ENCODE measurements around the gene MAPKAPK2. TPM values are rescaled to one million over a fixed set of nuclear protein-coding genes. Genes with fewer than 3 reads are reported as not detected.

Gene MAPKAPK2
- total and polyA plus RNA-seq, 12 donors = 25.3 to 129 (median 85.0) TPM

- DNase-seq = peak in 1 of 7 donors; percentile 39
- Histone ChIP-seq H3K27ac (peak overlapping the region in 3 of 5 donors; percentile 22 to 78 (median 73)), H3K4me1 (replicated peaks in 1 of 2) (peaks cover 33 to 88% of the 10 kb centered on the region in 2 donors), H3K27me3 (no peaks in the 10 kb centered on the region), H3K9me3 (replicated peaks in 1 of 3) (no peaks in the 10 kb centered on the region), H3K4me3 (peak overlapping the region in 1 of 4 donors; percentile 10), H3K36me3 (replicated peaks in 1 of 2) (peaks cover 0 to 3% of the 10 kb centered on the region in 2 donors)
- WGBS, 4 donors = 27 to 40% (median 33%) methylated on average over 2 of the region's 2 CpGs
- TF ChIP-seq CTCF (IDR thresholded peaks at IDR 0.05) (no peak), POLR2A (IDR thresholded peaks at IDR 0.05) (no peak)
- intact Hi-C loops (cut with DNase I) = no loop called here
These were observed 15.8 kb downstream of the MAPKAPK2 start for GRCh38 chr1:206700445-206701036.

DNA sequence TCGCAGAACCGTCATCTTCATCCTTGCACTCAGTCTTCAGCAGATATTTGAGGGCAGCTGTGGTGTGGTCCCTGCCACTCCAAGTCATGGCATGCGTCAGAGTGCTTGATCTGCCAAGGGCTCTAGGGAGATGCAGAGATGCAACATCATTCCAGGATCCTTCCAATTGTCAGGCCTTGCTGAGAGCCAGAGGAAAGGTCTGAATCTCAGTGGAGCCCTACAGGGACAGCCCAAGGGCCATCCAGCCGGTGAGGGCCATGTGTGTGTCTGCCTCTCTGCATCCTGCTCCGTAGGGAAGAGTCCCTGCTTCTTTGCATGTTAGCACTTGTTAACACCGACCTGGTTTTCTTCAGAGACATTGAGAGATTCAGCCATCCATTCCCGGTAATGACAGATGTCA lies 17.6 kb downstream of the MAPKAPK2 start:
- H3K27ac ChIP-seq = no peak overlapping the region
- peaks cover 47 to 88% of the 10 kb centered on the region in 2 donors for H3K4me1 ChIP-seq (replicated peaks in 1 of 2)

DNA sequence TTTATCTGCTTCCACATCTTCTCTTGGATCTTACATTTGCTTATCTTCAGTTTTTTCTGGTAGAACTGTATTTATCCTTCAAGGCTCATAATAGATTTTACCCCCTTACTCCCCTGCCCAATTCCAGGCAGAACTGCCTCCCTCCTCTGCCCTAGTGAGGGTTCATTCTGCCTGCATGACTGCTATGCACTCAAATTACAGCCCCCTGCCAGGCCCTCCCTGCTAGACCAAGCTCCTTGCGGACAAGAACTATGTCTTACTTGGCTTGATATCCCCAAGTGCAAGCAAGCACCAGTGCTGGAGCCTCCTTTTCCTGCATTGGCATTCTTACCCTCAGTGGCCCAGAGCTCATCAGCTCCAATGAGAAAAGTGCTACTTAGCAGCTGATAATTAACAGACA lies 18.1 kb downstream of the MAPKAPK2 start:
- TF ChIP-seq POLR2A (IDR thresholded peaks at IDR 0.05) = no peak
- no peak for TF ChIP-seq CTCF (IDR thresholded peaks at IDR 0.05)
- Histone ChIP-seq H3K27me3 (no peaks in the 10 kb centered on the region), H3K27ac (no peak overlapping the region), H3K9me3 (replicated peaks in 1 of 3) (no peaks in the 10 kb centered on the region), H3K36me3 (replicated peaks in 1 of 2) (no peaks in the 10 kb centered on the region), H3K4me1 (replicated peaks in 1 of 2) (peaks cover 49 to 88% of the 10 kb centered on the region in 2 donors), H3K4me3 (no peak overlapping the region)
- intact Hi-C loops (cut with DNase I) = no loop called here
- peak in 1 of 7 donors; percentile 46 for DNase-seq
- 83 to 95% (median 94%) methylated on average over 1 of the region's 1 CpG for WGBS, 4 donors

More for the DNA sequence above, 17.6 kb downstream of the MAPKAPK2 start:
- no peak overlapping the region for H3K4me3 ChIP-seq
- peaks cover 0 to 3% of the 10 kb centered on the region in 2 donors for H3K36me3 ChIP-seq (replicated peaks in 1 of 2)
- DNase-seq = peak in 1 of 7 donors; percentile 43
- TF ChIP-seq CTCF (IDR thresholded peaks at IDR 0.05) (no peak), POLR2A (IDR thresholded peaks at IDR 0.05) (no peak)
- 81 to 87% (median 85%) methylated on average over 6 to 7 of the region's 7 CpGs for WGBS, 4 donors
- H3K9me3 ChIP-seq (replicated peaks in 1 of 3) = no peaks in the 10 kb centered on the region
- H3K27me3 ChIP-seq = no peaks in the 10 kb centered on the region
- intact Hi-C loops (cut with DNase I) = no loop called here

DNA sequence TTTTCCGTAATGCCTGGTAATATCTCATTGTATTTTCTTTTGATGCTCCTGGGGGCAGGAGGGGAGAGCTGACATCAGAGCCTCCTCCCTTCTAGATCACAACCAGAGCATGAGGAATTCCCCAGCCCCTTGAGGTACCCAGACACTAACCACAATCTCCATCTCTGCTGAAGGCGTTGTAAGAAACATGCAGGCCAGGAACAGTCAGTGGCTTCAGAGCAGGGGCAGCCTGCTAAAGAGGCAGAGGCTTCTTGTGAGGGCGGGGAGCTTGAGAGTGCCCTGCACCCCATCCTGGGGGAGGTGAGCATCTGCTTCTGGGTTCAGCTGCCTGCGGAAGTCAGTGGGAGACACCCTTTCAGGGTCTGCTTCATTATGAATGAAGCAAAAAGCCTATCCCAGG lies 19.0 kb downstream of the MAPKAPK2 start:
- 66 to 87% (median 73%) methylated on average over 4 of the region's 4 CpGs for WGBS, 4 donors
- H3K27ac ChIP-seq = peak overlapping the region in 1 of 5 donors; percentile 20
- H3K36me3 ChIP-seq (replicated peaks in 1 of 2) = no peaks in the 10 kb centered on the region
- peaks cover 54 to 88% of the 10 kb centered on the region in 2 donors for H3K4me1 ChIP-seq (replicated peaks in 1 of 2)
- TF ChIP-seq CTCF (IDR thresholded peaks at IDR 0.05) (no peak), POLR2A (IDR thresholded peaks at IDR 0.05) (no peak)
- no peak overlapping the region for H3K4me3 ChIP-seq
- peak in 1 of 7 donors; percentile 20 for DNase-seq
- intact Hi-C loops (cut with DNase I) = no loop called here
- no peaks in the 10 kb centered on the region for H3K27me3 ChIP-seq
- no peaks in the 10 kb centered on the region for H3K9me3 ChIP-seq (replicated peaks in 1 of 3)

All from adrenal gland (tissue), 12 donors.